Measurements from ENCODE around the gene CYBRD1.

DNA sequence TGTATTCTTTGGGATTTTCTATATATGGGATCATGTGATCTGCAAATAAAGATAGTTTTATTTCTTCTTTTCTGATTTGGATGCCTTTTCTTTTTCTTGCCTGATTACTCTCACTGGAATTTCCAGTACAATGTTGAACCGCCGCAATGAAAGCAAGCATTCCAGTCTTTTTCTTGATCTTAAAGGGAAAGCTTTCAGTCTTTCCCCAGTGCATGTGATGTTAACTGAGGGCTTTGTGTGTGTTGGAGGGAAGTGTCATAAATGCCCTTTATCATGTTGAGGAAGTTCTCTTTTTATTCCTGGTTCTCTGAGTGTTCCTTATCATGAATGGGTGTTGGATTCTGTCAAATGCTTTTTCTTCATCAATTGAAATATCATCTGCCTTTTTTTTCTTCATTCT, 16.9 kb upstream of the CYBRD1 start:
- TF ChIP-seq, protein P1, sequence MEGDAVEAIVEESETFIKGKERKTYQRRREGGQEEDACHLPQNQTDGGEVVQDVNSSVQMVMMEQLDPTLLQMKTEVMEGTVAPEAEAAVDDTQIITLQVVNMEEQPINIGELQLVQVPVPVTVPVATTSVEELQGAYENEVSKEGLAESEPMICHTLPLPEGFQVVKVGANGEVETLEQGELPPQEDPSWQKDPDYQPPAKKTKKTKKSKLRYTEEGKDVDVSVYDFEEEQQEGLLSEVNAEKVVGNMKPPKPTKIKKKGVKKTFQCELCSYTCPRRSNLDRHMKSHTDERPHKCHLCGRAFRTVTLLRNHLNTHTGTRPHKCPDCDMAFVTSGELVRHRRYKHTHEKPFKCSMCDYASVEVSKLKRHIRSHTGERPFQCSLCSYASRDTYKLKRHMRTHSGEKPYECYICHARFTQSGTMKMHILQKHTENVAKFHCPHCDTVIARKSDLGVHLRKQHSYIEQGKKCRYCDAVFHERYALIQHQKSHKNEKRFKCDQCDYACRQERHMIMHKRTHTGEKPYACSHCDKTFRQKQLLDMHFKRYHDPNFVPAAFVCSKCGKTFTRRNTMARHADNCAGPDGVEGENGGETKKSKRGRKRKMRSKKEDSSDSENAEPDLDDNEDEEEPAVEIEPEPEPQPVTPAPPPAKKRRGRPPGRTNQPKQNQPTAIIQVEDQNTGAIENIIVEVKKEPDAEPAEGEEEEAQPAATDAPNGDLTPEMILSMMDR (IDR thresholded peaks at IDR 0.05) = no peak
- TF ChIP-seq POLR2A (IDR thresholded peaks at IDR 0.05) = no peak
